MM.1S (cell line): ENCODE measurements around the gene DDX31.

Source experiments
- DNase-seq: peaks from one replicate; pipeline ENCODE4 v3.0.0-alpha.2; 2015
- H2AFZ ChIP-seq: fragments of 300-600 bp; sonication (generic); 2 replicates; pipeline ENCODE4 v1.6.0; 2016; ENCODE audit warnings: antibody characterized with exemption, low read length
- H3F3A ChIP-seq: fragments of 300-600 bp; sonication (generic); 2 replicates; pipeline ENCODE4 v1.6.1; 2016; ENCODE audit warnings: mild to moderate bottlenecking, antibody characterized with exemption, low read length, moderate library complexity, mixed read lengths; ENCODE audit not compliant: insufficient read depth
- H3K27ac ChIP-seq: fragments of 300-600 bp; sonication (generic); 2 replicates; pipeline ENCODE4 v1.5.1; 2016; ENCODE audit warnings: mild to moderate bottlenecking, low read length
- H3K27me3 ChIP-seq: fragments of 300-600 bp; sonication (generic); replicated peaks from 2 replicates; pipeline ENCODE4 v1.6.0; 2016; ENCODE audit warnings: low read length; ENCODE audit not compliant: insufficient read depth
- H3K36me3 ChIP-seq: fragments of 300-600 bp; sonication (generic); replicated peaks from 2 replicates; pipeline ENCODE4 v1.6.1; 2016; ENCODE audit warnings: mild to moderate bottlenecking, low read length, mixed read lengths; ENCODE audit not compliant: insufficient read depth
- H3K4me1 ChIP-seq: fragments of 300-600 bp; sonication (generic); 2 replicates; pipeline ENCODE4 v1.6.1; 2016; ENCODE audit warnings: low read length, mixed read lengths
- H3K4me2 ChIP-seq: fragments of 300-600 bp; sonication (generic); 2 replicates; pipeline ENCODE4 v1.6.0; 2016; ENCODE audit warnings: low read depth, low read length
- H3K4me3 ChIP-seq: fragments of 300-600 bp; sonication (generic); 2 replicates; pipeline ENCODE4 v1.5.1; 2016; ENCODE audit warnings: low read length, mixed read lengths
- H3K79me2 ChIP-seq: fragments of 300-600 bp; sonication (generic); 2 replicates; pipeline ENCODE4 v1.6.1; 2016; ENCODE audit warnings: mixed run types, low read length, mixed read lengths
- H3K9ac ChIP-seq: fragments of 300-600 bp; sonication (generic); 2 replicates; pipeline ENCODE4 v1.6.1; 2016; ENCODE audit warnings: low read length, mixed read lengths
- H3K9me2 ChIP-seq: fragments of 300-600 bp; sonication (generic); replicated peaks from 2 replicates; pipeline ENCODE4 v1.6.1; 2016; ENCODE audit warnings: mild to moderate bottlenecking, low read length, mixed read lengths; ENCODE audit not compliant: insufficient read depth
- H3K9me3 ChIP-seq: fragments of 300-600 bp; sonication (generic); replicated peaks from 2 replicates; pipeline ENCODE4 v1.6.1; 2016; ENCODE audit warnings: mild to moderate bottlenecking, low read length, mixed read lengths; ENCODE audit not compliant: insufficient read depth
- H4K20me1 ChIP-seq: fragments of 300-600 bp; sonication (generic); 2 replicates; pipeline ENCODE4 v1.6.1; 2016; ENCODE audit warnings: mild to moderate bottlenecking, low read length, moderate library complexity, mixed read lengths; ENCODE audit not compliant: insufficient read depth
- EZH2 ChIP-seq: fragments of 300-600 bp; sonication (generic); optimal IDR thresholded peaks from 2 replicates; pipeline ENCODE3; 2017; ENCODE audit warnings: low read depth, mild to moderate bottlenecking, antibody characterized with exemption, low read length, mixed read lengths
- EZH2phosphoT487 ChIP-seq: fragments of 300-600 bp; sonication (generic); IDR thresholded peaks from 2 replicates; pipeline ENCODE4 v1.6.1; 2018; ENCODE audit warnings: antibody characterized with exemption, low read length
- TF ChIP-seq, protein P1 (sequence below): fragments of 300-600 bp; sonication (generic); IDR thresholded peaks from 2 replicates; pipeline ENCODE4 v1.5.1; 2016; ENCODE audit warnings: antibody characterized with exemption, low read length, mixed read lengths

The DDX31 gene

DNA sequence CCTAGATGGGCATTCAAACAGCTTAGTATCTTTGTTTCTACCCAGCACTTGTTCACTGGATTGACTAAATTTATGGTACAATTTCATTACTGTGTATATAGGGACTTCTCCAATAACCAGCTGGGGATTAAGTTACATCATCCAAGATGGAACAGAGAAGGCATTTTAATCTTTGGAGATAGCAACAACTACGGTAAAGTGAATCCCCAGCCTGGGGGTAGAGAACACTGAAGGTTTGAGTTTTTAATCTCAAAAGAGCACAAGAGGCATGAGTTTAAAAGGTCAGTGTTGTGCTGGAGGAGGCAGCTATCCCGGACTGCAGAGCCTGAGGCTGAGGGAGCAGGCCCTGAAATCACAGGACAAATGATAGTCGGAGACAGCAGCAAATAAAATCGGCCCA lies 28.6 kb downstream of the DDX31 start:
- no peak overlapping the region for H3K27ac ChIP-seq
- no peak for DNase-seq
- H3K9me3 ChIP-seq = no peaks in the 10 kb centered on the region
- H3K4me2 ChIP-seq = no peak overlapping the region
- no peaks in the 10 kb centered on the region for H3F3A ChIP-seq
- no peaks in the 10 kb centered on the region for H4K20me1 ChIP-seq
- no peak for TF ChIP-seq EZH2
- TF ChIP-seq, protein P1, sequence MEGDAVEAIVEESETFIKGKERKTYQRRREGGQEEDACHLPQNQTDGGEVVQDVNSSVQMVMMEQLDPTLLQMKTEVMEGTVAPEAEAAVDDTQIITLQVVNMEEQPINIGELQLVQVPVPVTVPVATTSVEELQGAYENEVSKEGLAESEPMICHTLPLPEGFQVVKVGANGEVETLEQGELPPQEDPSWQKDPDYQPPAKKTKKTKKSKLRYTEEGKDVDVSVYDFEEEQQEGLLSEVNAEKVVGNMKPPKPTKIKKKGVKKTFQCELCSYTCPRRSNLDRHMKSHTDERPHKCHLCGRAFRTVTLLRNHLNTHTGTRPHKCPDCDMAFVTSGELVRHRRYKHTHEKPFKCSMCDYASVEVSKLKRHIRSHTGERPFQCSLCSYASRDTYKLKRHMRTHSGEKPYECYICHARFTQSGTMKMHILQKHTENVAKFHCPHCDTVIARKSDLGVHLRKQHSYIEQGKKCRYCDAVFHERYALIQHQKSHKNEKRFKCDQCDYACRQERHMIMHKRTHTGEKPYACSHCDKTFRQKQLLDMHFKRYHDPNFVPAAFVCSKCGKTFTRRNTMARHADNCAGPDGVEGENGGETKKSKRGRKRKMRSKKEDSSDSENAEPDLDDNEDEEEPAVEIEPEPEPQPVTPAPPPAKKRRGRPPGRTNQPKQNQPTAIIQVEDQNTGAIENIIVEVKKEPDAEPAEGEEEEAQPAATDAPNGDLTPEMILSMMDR = no peak
- no peak for TF ChIP-seq EZH2phosphoT487
- no peaks in the 10 kb centered on the region for H3K27me3 ChIP-seq
- peaks cover 4% of the 10 kb centered on the region; the same call in 1 of the 2 replicates for H3K36me3 ChIP-seq
- no peak overlapping the region for H2AFZ ChIP-seq
- H3K9ac ChIP-seq = no peak overlapping the region
- H3K9me2 ChIP-seq = no peaks in the 10 kb centered on the region
- no peaks in the 10 kb centered on the region for H3K4me1 ChIP-seq
- no peaks in the 10 kb centered on the region for H3K79me2 ChIP-seq
- no peak overlapping the region for H3K4me3 ChIP-seq

DNA sequence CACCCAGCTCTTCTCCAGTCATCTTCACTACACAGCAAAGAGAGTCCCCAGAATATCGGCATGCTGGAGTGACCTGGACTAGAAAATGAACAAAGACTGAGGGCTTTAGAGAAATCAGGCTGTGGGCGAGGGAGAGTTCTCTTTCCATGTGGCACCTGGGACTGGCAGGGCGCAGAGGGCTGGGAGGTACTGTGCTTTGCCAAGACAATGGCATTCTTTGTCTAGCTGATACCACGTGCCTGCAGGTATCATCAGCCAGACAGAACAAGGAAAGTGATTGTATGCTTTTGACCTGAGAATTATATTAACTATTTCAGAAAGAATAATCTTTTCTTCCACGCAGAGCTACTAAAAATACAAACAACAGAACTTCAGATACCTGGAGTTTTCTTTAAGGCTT lies 30.5 kb downstream of the DDX31 start:
- no peaks in the 10 kb centered on the region for H3F3A ChIP-seq
- no peak overlapping the region for H3K4me3 ChIP-seq
- no peaks in the 10 kb centered on the region for H3K9me2 ChIP-seq
- no peaks in the 10 kb centered on the region for H3K27me3 ChIP-seq
- H4K20me1 ChIP-seq = no peaks in the 10 kb centered on the region
- H3K9ac ChIP-seq = no peak overlapping the region
- no peak for TF ChIP-seq EZH2phosphoT487
- TF ChIP-seq, protein P1 = no peak
- no peak for TF ChIP-seq EZH2
- 0 out of 2 replicates have a peak, but pooled peaks cover 4% of the 10 kb centered on the region for H3K36me3 ChIP-seq
- no peaks in the 10 kb centered on the region for H3K79me2 ChIP-seq
- no peak overlapping the region for H3K27ac ChIP-seq
- no peaks in the 10 kb centered on the region for H3K4me1 ChIP-seq
- H3K9me3 ChIP-seq = no peaks in the 10 kb centered on the region
- no peak overlapping the region for H3K4me2 ChIP-seq
- no peak overlapping the region for H2AFZ ChIP-seq
- DNase-seq = no peak

DNA sequence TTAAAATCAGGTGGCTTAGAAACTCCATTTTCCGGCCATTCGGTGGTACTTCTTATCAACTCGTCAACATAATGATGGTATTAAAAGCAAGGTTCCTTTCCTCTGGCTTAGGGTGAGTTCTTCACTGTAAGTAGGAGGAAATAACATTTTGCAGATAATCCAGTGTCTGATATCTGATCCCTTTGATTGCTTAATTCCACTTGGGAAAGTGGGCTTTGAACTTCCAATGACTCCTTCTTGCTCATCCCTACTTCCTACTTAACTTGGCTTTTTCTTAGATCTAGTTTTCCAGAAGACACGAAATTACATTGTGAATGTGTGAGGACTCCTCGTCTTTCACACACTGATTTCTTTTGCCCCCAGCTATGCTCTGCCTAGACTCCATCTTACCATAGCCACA lies 31.5 kb downstream of the DDX31 start:
- H3K79me2 ChIP-seq = no peaks in the 10 kb centered on the region
- TF ChIP-seq EZH2 (no peak), EZH2phosphoT487 (no peak)
- TF ChIP-seq, protein P1 = no peak
- no peaks in the 10 kb centered on the region for H3K4me1 ChIP-seq
- H3K4me3 ChIP-seq = no peak overlapping the region
- no peaks in the 10 kb centered on the region for H4K20me1 ChIP-seq
- no peak overlapping the region for H3K27ac ChIP-seq
- no peak overlapping the region for H3K4me2 ChIP-seq
- no peaks in the 10 kb centered on the region for H3K27me3 ChIP-seq
- H3K9me3 ChIP-seq = no peaks in the 10 kb centered on the region
- DNase-seq = no peak
- H3K36me3 ChIP-seq = no peaks in the 10 kb centered on the region
- no peaks in the 10 kb centered on the region for H3F3A ChIP-seq
- no peak overlapping the region for H2AFZ ChIP-seq
- no peaks in the 10 kb centered on the region for H3K9me2 ChIP-seq
- no peak overlapping the region for H3K9ac ChIP-seq
